Liver (tissue), 9 donors: Measurements from ENCODE around the gene PRR15L. TPM values are rescaled to one million over a fixed set of nuclear protein-coding genes. Genes with fewer than 3 reads are reported as not detected.
A peak's percentile ranks its signal among the peaks of the same experiment; 100 is the strongest.

Source experiments
- DNase-seq: peaks from one replicate; pipeline ENCODE4 v3.0.0-alpha.2; 2017; ENCODE audit warnings: low spot score
- H3K27ac ChIP-seq, 2 donors: one replicate each; pipeline ENCODE4 v1.7.0; 2013; ENCODE audit warnings: inconsistent platforms in 2 of 2, low read length in 2 of 2, control low read depth in 1 of 2, low read depth in 1 of 2, mild to moderate bottlenecking in 1 of 2
- H3K27me3 ChIP-seq, 4 donors: one replicate each; pipeline versions ENCODE4 v1.6.1 to v1.7.0; 2013; ENCODE audit warnings: low read length in 3 of 4, inconsistent platforms in 1 of 4, mild to moderate bottlenecking in 1 of 4, moderate library complexity in 1 of 4; ENCODE audit not compliant: control insufficient read depth in 4 of 4, insufficient read depth in 4 of 4
- H3K36me3 ChIP-seq, 4 donors: one replicate each; pipeline versions ENCODE4 v1.6.1 to v1.7.0; 2013; ENCODE audit warnings: low read length in 3 of 4, mild to moderate bottlenecking in 3 of 4, low read depth in 1 of 4, moderate library complexity in 1 of 4; ENCODE audit not compliant: control insufficient read depth in 4 of 4, insufficient read depth in 3 of 4
- H3K4me1 ChIP-seq, 4 donors: one replicate each; pipeline versions ENCODE4 v1.6.1 to v1.7.0; 2013; ENCODE audit warnings: low read length in 3 of 4, mild to moderate bottlenecking in 3 of 4, moderate library complexity in 1 of 4; ENCODE audit not compliant: control insufficient read depth in 4 of 4, insufficient read depth in 4 of 4
- H3K4me3 ChIP-seq, 3 donors: one replicate each; pipeline versions ENCODE4 v1.6.1 to v1.7.0; 2013; ENCODE audit warnings: low read length in 3 of 3, control low read depth in 1 of 3, low read depth in 1 of 3, mild to moderate bottlenecking in 1 of 3
- H3K9ac ChIP-seq, 2 donors: one replicate each; pipeline ENCODE4 v1.7.0; 2013; ENCODE audit warnings: low read length in 2 of 2, mild to moderate bottlenecking in 2 of 2, moderate library complexity in 2 of 2, control low read depth in 1 of 2, low read depth in 1 of 2
- H3K9me3 ChIP-seq, 4 donors: one replicate each; pipeline versions ENCODE4 v1.6.1 to v1.7.0; 2013; ENCODE audit warnings: low read length in 3 of 4; ENCODE audit not compliant: control insufficient read depth in 4 of 4
- EGR1 ChIP-seq, 2 donors: IDR thresholded peaks; 2 replicates each; pipeline ENCODE4 v1.6.1; 2016 to 2018; ENCODE audit warnings: antibody characterized with exemption in 2 of 2, low read depth in 2 of 2
- FOXA1 ChIP-seq: IDR thresholded peaks from 2 replicates; pipeline ENCODE4 v1.6.1; 2016; ENCODE audit warnings: antibody characterized with exemption
- FOXA2 ChIP-seq: IDR thresholded peaks from 2 replicates; pipeline ENCODE4 v1.6.1; 2016; ENCODE audit warnings: antibody characterized with exemption
- GABPA ChIP-seq, 2 donors: IDR thresholded peaks in 1 of 2; conservative IDR thresholded peaks in 1 of 2; 2 replicates each; pipeline ENCODE4 v1.6.1; 2016; ENCODE audit warnings: antibody characterized with exemption in 2 of 2, mild to moderate bottlenecking in 1 of 2, moderate library complexity in 1 of 2
- HNF4A ChIP-seq, 2 donors: conservative IDR thresholded peaks; 2 replicates each; pipeline ENCODE4 v1.6.1; 2016; ENCODE audit warnings: antibody characterized with exemption in 2 of 2, mild to moderate bottlenecking in 2 of 2
- HNF4G ChIP-seq: IDR thresholded peaks from 2 replicates; pipeline ENCODE4 v1.6.1; 2016; ENCODE audit warnings: antibody characterized with exemption
- JUND ChIP-seq, 2 donors: IDR thresholded peaks; 2 replicates each; pipeline ENCODE4 v1.6.1; 2016; ENCODE audit warnings: antibody characterized with exemption in 2 of 2
- NR2F2 ChIP-seq: IDR thresholded peaks from 2 replicates; pipeline ENCODE4 v1.6.1; 2016; ENCODE audit warnings: antibody characterized with exemption
- RAD21 ChIP-seq, 2 donors: IDR thresholded peaks; 2 replicates each; pipeline ENCODE4 v1.6.1; 2016; ENCODE audit warnings: antibody characterized with exemption in 2 of 2, mild to moderate bottlenecking in 2 of 2
- REST ChIP-seq: IDR thresholded peaks from 2 replicates; pipeline ENCODE4 v1.6.1; 2016; ENCODE audit warnings: antibody characterized with exemption, mild to moderate bottlenecking
- RXRA ChIP-seq, 2 donors: IDR thresholded peaks; 2 replicates each; pipeline ENCODE4 v1.6.1; 2017 to 2018; ENCODE audit warnings: antibody characterized with exemption in 2 of 2, mild to moderate bottlenecking in 1 of 2
- SP1 ChIP-seq: IDR thresholded peaks from 2 replicates; pipeline ENCODE4 v1.6.1; 2018; ENCODE audit warnings: antibody characterized with exemption, mild to moderate bottlenecking
- YY1 ChIP-seq: IDR thresholded peaks from 2 replicates; pipeline ENCODE4 v1.6.1; 2016; ENCODE audit warnings: antibody characterized with exemption, mild to moderate bottlenecking
- ZBTB33 ChIP-seq: IDR thresholded peaks from 2 replicates; pipeline ENCODE4 v1.6.1; 2016; ENCODE audit warnings: antibody characterized with exemption
- WGBS: extraction: QIAGEN DNeasy Blood & Tissue Kit; methylation state at CpG from one replicate; pipeline ENCODE4 v1.1.7; 2013; 5-methylcytosine and 5-hydroxymethylcytosine counted together
- polyA plus RNA-seq, 2 donors: library from polyadenylated mRNA; stranded (reverse) in 1 of 2; unstranded in 1 of 2; fragments of 200-250 nt in 1 of 2; fragments of >200 nt in 1 of 2; fragmentation: Nextera tagmentation in 1 of 2; extraction: Ambion mirVana in 1 of 2; gene quantifications; one replicate each; pipeline versions ENCODE4 v1.2.1 to v1.2.3, GENCODE V29; 2013 to 2015
- total RNA-seq, 2 donors: library from RNA; depleted of rRNA; stranded (reverse); fragments of >200 nt; gene quantifications; one replicate each; pipeline ENCODE4 v1.2.3, GENCODE V29; 2014
- TF ChIP-seq, protein P1 (sequence below): fragments of 150-350 bp; IDR thresholded peaks from 2 replicates; pipeline ENCODE4 v1.5.1; 2017; ENCODE audit warnings: improper control_type of control experiment, low read depth, low read length; ENCODE audit not compliant: missing input control
- TF ChIP-seq, protein P2 (sequence below): IDR thresholded peaks from 2 replicates; pipeline ENCODE4 v1.6.1; 2016; ENCODE audit warnings: antibody characterized with exemption
- donor health status: healthy.
- donor health status: healthy.
- donor health status: healthy.
- donor health status: healthy.
- donor health status: healthy.

Gene PRR15L
- total and polyA plus RNA-seq, 4 donors, result 0.83 to 11.0 (median 1.9) TPM

DNA sequence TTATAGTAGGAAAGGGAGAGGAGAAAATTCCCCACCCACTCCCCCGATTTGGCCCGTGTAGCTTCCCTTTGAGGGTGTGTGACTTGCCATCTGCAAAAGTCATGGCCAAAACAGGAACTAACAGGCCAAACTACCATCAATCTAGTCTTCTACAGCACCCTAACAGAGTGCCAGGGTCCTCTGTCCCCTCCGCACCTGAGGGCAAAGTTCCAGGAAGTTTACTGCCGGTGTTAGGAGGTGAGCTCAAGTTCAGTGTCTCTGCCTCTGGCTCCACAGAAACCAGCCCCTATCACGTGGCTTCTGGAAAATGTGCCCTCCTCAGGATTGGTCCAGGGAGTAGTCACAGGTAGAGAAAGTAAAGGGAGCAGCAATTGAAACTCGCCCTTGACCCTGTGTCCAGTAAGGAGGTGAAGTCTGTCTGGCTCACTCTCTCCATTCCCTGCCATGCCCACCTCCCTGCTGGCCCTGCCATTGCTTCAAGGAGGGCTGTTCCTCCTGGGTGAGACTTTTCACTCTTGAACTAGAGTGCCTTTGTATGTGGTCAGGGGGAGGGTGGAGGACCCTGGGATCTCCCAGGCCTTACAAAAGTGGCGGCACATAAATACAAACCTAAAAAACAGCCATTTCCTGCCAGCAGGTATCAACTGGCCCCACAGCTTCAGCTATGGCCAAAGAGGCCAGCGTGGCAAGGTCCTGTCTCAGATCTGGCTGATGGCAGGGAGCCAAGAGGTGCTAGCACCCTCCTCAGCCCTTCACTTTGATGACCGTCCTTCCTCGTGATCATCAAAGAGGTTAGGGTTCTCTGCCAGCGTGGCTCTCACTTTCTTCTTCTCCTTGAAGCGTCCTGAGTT, 5.3 kb downstream of the PRR15L start:
- Histone ChIP-seq H3K27me3 (no peaks in the 10 kb centered on the region), H3K27ac (peak overlapping the region; percentile 60 to 63), H3K4me3 (no peak overlapping the region), H3K4me1 (peaks cover 21 to 66% (median 59%) of the 10 kb centered on the region in 4 donors), H3K9ac (no peak overlapping the region), H3K9me3 (no peaks in the 10 kb centered on the region), H3K36me3 (no peaks in the 10 kb centered on the region)
- peak; percentile 55 for DNase-seq
- 62% methylated on average over 12 of the region's 12 CpGs for WGBS
- TF ChIP-seq FOXA1 (no peak), JUND (IDR thresholded peaks at IDR 0.05) (peak in 1 of 2 donors; percentile 10), RXRA (IDR thresholded peaks at IDR 0.05) (peak; percentile 86 to 88), HNF4G (peak; percentile 64), GABPA (IDR thresholded peaks at IDR 0.05 in 1 of 2, conservative IDR thresholded peaks at IDR 0.05 in 1 of 2) (peak in 1 of 2 donors; percentile 20), SP1 (peak; percentile 42), REST (peak; percentile 25), HNF4A (conservative IDR thresholded peaks at IDR 0.05) (peak; percentile 95 to 97), NR2F2 (no peak), EGR1 (IDR thresholded peaks at IDR 0.05; ENCODE audit: low read depth in 2 of 2) (no peak)
- TF ChIP-seq, protein P1, sequence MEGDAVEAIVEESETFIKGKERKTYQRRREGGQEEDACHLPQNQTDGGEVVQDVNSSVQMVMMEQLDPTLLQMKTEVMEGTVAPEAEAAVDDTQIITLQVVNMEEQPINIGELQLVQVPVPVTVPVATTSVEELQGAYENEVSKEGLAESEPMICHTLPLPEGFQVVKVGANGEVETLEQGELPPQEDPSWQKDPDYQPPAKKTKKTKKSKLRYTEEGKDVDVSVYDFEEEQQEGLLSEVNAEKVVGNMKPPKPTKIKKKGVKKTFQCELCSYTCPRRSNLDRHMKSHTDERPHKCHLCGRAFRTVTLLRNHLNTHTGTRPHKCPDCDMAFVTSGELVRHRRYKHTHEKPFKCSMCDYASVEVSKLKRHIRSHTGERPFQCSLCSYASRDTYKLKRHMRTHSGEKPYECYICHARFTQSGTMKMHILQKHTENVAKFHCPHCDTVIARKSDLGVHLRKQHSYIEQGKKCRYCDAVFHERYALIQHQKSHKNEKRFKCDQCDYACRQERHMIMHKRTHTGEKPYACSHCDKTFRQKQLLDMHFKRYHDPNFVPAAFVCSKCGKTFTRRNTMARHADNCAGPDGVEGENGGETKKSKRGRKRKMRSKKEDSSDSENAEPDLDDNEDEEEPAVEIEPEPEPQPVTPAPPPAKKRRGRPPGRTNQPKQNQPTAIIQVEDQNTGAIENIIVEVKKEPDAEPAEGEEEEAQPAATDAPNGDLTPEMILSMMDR, result no peak

DNA sequence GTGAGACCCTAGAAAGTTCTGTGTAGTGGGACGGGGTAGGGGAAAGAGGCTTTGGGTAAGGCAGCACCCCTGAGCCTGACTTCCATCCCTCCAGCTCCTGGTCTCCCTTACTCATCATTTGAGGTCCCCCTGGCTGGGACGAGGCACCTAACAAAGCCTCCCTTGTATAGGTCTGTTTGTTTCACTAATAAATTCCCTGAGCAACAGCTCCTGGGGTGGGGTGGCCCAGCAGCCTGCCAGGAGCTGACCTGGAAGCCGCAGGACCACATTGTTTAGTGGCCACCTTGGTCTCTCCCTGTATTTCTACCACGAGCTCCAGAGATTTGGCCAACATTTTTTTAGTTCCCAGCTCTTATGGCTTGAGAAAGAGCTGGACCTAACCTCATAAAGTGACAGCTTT, 7.2 kb downstream of the PRR15L start:
- H3K27me3 ChIP-seq, result no peaks in the 10 kb centered on the region
- H3K36me3 ChIP-seq, result no peaks in the 10 kb centered on the region
- H3K4me1 ChIP-seq, result peaks cover 23 to 65% (median 57%) of the 10 kb centered on the region in 4 donors
- H3K27ac ChIP-seq, result peak overlapping the region; percentile 92 to 94
- H3K4me3 ChIP-seq, result no peak overlapping the region
- H3K9me3 ChIP-seq, result no peaks in the 10 kb centered on the region
- WGBS, result 79% methylated on average over 4 of the region's 4 CpGs
- H3K9ac ChIP-seq, result peak overlapping the region in 1 of 2 donors; percentile 64
- no peak for DNase-seq
- TF ChIP-seq RAD21 (IDR thresholded peaks at IDR 0.05) (no peak), JUND (IDR thresholded peaks at IDR 0.05) (no peak), EGR1 (IDR thresholded peaks at IDR 0.05; ENCODE audit: low read depth in 2 of 2) (no peak), NR2F2 (no peak), REST (no peak), HNF4G (no peak), SP1 (no peak), ZBTB33 (no peak), FOXA1 (no peak), GABPA (IDR thresholded peaks at IDR 0.05 in 1 of 2, conservative IDR thresholded peaks at IDR 0.05 in 1 of 2) (no peak), YY1 (no peak), FOXA2 (no peak), HNF4A (conservative IDR thresholded peaks at IDR 0.05) (no peak)
- TF ChIP-seq, protein P2, sequence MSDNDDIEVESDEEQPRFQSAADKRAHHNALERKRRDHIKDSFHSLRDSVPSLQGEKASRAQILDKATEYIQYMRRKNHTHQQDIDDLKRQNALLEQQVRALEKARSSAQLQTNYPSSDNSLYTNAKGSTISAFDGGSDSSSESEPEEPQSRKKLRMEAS, result no peak
- TF ChIP-seq, protein P1, result no peak
